NCI-H2081 (cell line): ENCODE measurements around the gene SRSF2.
A peak's percentile ranks its signal among the peaks of the same experiment; 100 is the strongest.
"Not testable (repeated sequence)": the region's sequence is repeated elsewhere in the genome, so short reads cannot be mapped to it uniquely, and the experiment has no call there.

ENCODE experiments used
- DNase-seq, 2 experiments: peaks; one replicate each; lab custom pipeline; 2025; lab: John Stamatoyannopoulos, UW

Gene SRSF2

DNA sequence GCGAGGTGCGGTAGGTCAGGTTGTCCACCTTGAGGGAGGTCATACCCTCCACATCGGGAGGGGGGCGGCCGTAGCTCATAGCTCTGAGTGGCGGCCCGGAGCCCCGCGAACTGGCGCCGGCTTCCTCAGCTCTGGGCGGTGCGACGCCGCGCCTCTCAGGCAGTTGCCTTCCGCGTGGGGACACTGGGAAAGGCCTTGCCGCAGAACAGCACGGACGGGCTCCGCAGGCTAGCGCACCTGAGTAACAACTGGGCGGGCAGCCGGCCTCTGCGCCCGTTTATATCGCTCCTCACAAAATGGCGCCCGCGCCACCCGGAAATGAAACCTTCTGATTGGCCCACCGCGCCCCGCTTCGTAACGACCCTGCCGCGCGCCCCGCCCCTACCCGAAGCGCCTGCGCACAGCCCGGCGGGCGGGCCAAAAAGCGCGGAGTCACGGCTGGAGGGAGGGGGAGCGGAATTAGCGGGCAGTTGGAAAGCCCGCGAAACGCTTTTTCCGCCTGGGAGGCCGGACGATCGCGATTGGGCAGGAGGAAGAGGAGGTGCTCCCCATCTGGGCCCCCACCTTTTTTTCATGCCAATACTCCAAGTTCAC lies at the start of gene SRSF2:
TSS of gene SRSF2 (minus strand) at position 250 of the 594 bp plus-strand sequence. CDS start at position 79, 171 bp downstream.
- peak; percentile 100 for DNase-seq

GRCh38 chr17:76784926-76785325 lies 47.8 kb upstream of the SRSF2 start:
- no peak for DNase-seq

DNA sequence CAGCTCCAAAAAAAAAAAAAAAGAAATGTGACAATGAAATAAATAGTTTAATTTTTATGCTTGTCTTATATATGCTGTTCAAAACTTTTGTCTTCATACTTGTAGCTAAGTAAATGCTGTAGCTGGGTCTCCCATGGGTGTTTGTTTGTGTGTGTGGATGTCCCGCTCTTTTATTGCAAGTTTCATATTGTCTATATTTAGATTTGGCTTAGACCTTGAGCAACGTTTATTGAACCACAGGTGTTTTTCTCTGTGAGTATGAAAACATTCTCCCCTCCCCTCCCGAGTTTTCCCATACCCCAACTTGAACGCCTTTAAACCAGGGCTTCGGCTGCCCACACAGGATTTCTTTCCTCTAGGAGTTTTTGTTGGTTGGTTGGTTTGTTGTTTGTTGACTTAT lies 46.0 kb upstream of the SRSF2 start:
- DNase-seq = no peak

DNA sequence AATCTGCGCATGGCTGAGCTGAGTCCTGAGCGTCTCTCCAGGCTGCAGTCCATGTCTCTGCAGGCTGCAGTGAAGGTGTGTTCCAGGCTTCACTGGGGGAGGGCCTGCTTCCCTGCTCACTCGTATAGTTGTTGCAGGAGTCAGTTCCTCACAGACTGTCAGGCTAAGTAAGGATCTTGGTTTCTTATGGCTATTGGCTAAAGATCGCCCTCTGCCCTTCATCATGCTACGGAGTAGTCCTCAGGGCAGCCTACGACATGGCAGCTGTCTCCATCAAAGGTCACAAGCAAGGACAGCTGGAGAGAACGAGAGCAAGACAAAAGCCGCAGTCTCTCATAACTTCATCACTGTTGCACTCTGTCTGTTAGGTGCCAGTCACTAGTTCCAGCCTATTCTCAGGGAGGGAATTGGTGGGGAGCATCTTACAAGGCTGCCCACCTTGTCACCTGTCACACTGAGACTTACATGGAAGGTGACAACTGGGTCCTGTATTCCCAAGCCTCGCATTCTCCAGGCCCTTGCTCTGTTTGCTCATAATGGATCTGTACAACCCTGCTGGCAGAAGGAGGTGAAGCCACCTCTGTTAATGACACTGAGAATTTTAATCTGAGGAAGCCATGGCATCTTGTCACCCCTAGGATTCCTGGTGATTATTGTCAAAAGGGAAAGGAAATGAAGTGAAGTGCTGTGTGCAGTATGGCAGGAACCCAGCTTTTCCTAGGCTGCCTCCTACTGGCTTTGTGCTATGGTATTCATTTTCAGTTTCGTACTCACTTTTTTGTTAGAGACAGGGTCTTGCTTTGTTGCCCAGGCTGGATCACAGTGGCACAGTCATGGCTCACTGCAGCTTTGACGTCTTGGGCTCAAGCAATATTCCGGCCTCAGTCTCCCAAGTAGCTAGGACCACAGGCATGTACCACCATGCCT lies 44.2 kb upstream of the SRSF2 start:
- DNase-seq = no peak

DNA sequence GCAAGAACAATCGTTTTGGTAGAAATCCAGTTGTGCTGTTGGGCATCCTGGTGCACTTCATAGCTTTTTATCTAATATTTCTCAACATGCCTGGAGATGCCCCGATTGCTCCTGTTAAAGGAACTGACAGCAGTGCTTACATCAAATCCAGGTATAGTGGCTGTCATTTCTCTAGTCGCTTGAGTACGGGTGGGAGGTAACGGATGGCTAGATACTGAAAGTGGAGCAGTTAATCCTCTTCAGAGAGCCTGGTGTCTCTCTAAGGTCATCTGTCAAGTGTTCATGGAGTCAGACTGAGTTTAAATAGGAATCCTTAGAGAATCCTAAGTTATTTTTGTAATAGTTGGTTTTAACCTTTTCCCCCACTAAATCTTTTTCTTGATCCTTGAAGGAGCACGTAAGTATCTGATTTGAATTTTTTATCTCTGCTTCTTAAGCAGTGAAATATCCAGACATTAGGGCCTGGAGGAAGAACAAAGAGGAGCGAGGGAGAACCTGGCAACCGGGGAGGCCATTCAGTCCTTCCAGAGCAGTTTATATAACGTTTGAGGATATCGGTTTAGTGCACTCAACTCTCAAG lies 38.0 kb upstream of the SRSF2 start:
- DNase-seq = no peak

DNA sequence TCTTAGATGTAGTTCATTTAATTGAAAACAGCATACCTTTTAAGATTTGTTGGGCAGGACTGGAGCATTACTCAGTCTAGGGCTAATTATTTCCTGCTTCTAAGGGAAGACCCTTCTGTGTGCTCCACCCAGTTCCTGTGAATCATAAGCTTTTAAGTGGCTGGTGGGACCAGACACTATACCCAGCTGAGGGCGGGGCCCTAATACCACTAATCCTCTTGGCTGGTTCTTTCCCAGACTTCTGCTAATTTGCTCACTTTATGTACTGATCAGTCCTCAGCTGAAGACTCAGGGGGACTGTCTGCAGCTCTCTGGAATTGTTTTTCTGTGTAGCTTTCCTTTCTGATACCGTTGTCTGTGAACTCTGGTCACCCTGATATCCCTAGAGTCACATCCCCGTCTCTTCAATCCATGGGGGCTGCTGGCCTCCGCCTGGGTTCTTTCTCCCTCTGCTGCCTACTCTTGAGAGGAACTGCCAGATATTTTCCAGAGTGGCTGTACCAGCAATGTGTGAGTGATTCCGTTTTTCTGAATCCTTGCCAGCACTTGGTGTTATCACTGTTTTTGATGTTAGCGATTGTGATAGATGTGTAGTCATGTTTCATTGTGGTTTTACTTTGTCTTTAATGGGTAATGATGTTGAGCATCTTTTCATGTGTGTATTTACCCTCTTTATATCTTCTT lies 35.9 kb upstream of the SRSF2 start:
- DNase-seq = no peak

- no peak for DNase-seq
Measured at GRCh38 chr17:76758570-76758969, 21.4 kb upstream of the SRSF2 start.

GRCh38 chr17:76757256-76757655 lies 20.1 kb upstream of the SRSF2 start:
- DNase-seq = no peak

DNA sequence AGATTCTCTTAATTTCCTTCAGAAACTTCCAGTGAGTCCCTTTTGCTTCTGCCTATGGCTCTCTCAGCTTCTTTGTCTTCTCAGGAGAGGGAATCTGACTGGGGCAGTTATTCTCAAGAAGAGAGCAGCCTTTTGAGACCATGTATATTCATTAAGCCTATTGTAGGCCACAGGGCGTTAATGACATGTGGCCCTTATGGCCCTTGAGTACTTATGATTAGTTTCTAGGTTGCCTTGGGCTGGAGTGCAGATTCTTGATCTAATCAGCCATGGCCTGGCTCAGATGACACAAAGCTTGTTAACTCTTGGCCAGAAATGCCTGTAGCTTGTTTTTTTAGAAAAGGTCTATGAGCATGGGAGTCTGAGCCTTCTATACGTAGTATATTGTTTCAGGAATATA lies 18.2 kb upstream of the SRSF2 start:
- DNase-seq = no peak

DNA sequence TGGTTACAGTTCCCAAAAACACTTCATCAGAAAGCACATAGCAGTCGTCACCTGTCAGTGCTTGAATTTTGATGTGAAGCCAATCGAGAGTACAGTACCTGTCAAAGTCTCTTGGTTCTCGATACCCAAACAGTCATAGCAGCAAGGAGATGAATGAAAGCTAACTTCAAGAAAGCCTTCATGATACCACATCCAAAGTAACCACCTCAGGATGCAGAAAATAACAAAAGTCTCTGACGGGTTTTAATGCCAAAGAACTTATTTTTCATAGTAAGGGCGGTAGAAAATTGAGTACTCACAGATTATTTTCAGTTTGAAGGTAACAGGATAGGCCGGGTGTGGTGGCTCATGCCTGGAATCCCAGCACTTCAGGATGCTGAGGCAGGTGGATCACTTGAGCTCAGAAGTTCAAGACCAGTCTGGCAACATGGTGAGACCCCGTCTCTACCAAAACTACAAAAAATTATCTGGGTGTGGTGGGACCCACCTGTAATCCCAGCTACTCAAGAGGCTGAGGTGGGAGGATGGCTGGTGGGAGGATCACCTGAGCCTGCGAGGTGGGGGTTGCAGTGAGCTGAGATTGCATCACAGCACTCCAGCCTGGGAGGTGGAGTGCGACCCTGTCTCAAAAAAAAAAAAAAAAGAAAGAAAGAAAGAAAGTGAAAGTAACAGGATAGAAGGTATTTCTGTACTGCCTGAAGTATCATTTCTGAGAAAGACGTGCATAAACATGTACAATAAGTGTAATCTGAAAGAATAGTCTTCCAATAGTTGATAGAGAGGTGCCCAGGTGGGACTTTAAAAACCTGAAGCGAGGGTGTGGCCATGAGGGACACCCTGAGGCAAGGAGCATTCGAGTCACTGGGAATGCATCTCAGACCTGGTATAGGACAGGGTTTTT lies 16.2 kb upstream of the SRSF2 start:
- DNase-seq = no peak

DNA sequence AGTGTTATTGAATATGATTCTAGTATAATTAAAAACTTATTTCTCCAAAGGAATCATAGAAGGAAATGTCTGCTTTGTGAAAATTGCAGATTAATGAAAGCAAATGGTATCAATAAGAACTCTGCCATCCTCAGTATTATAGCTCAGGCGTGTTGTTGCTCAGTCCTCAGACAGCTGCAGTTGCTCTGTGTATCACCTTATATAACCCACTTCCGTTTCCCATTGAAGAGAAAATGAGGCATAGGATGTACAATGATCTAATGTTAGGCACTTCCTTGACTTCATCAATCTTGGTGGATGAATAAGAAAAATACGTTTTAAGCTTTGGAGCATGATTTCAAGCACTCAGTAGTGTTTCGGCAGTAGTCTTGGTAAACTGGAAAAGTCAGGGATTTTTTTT lies 14.9 kb upstream of the SRSF2 start:
- DNase-seq = no peak

DNA sequence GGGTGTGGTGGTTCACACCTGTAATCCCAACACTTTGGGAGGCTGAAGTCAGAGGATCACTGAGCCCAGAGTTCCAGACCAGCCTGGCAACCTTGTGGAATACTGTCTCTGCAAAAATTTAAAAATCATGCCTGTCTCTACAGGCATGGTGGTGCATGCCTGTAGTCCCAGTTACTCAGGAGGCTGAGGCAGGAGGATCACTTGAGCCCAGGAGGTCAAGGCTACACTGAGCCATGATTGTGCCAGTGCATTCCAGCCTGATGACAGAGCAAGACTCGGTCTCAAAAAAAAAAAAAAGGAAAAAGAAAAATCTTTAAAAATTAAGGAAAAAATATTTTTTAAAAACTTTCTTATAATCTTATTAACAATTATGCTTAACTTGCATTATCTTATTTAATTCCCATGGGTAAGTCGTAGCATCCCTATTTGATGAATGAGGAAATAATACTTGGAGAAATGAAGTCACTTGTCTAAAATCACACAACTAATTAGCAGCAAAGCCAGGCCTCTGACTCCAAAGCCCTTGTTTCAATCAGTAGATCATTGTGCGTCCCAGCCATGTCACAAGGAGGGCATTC lies 14.4 kb upstream of the SRSF2 start:
- DNase-seq = no peak

DNA sequence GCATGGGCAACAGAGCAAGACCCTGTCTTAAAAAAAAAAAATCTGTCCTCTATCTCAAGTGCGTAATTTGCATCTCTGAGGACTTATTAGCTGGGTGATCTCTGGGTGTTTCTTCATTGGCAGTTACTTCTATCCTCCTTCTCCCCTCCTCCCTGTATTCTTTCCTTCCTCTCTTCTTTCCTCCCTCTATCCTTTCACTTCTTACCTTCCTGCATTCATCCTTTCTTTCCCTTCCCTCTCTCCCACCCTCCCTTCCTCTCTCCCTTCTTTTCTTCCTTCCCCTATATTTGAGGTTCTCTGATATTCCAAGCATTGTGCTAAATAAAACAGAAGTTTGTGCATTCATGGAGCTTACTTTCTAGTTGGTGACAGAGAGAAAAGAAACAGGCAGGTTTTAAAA lies 11.5 kb upstream of the SRSF2 start:
- DNase-seq = no peak

GRCh38 chr17:76747716-76748363 lies 10.7 kb upstream of the SRSF2 start:
- no peak for DNase-seq

DNA sequence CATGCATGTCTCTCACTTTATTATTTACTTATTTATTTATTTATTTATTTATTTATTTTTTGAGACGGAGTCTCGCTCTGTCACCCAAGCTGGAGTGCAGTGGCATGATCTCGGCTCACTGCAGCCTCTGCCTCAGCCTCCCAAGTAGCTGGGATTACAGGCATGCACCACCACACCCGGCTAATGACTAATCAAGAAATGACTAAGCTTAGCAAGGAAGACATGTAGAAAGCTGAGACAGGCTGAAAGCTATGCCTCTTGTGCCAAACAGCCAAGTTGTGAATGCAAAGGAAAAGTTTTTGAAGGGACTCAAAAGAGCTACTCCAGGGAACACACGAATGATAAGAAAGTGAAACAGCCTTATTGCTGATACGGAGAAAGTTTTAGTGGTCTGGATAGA lies 8.7 kb upstream of the SRSF2 start:
- not testable (repeated sequence) for DNase-seq

- no peak for DNase-seq
Measured at GRCh38 chr17:76744747-76745146, 7.6 kb upstream of the SRSF2 start.

DNA sequence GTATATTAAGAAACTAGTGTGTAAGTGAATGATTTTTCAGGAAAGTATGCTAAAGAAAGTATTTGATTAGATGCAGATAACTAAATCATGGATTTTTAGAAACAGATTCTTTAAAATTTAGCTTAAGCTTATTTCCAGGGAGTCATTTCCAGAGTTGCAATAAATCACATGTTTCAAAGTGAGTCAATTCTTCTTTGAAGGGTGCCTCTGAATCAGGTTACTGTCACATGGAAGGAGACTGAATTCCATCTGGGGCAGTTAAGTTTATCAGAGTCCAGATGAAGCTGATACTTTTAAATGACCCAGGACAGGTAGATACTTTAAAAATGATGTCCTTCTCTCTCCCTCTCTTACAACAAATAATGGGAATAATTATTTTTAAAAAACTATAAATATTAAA lies 5.8 kb upstream of the SRSF2 start:
- DNase-seq = no peak

- DNase-seq = peak in 1 of 2 experiments; percentile 67
Measured at GRCh38 chr17:76740329-76741118, 3.4 kb upstream of the SRSF2 start.

DNA sequence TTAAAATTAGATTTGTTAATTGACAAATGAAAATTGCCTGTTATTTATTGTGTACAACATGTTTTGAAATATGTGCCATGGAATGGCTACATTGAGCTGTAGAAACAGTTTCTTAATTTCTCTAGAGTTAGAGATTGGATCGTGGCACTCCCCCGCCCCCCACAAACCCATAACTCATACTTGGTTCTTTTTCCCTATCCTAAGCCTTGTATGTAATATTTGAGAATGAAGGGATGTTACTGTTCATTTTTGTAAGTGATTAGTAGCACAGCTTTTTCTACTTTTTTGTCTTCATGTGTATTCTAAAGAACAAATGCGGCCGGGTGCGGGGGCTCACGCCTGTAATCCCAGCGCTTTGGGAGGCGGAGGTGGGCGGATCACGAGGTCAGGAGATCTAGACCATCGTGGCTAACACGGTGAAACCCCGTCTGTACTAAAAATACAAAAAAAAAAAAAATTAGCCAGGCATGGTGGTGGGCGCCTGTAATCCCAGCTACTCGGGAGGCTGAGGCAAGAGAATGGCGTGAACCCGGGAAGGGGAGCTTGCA lies 2.5 kb upstream of the SRSF2 start:
- DNase-seq = not testable (repeated sequence)
